Stomach (tissue), 9 donors: Measurements from ENCODE around the gene CHAT. TPM values are rescaled to one million over a fixed set of nuclear protein-coding genes. Genes with fewer than 3 reads are reported as not detected.

Experiments
- DNase-seq, 2 donors: peaks; one replicate each; pipeline versions ENCODE4 v3.0.0 to v3.0.0-alpha.2; 2013 to 2019
- H3K27ac ChIP-seq, 5 donors: fragments of 200-600 bp in 4 of 5; sonication (generic) in 4 of 5; one replicate each; pipeline ENCODE4 v1.5.1; 2013 to 2019; ENCODE audit warnings: mild to moderate bottlenecking in 1 of 5, moderate library complexity in 1 of 5
- H3K27me3 ChIP-seq, 3 donors: fragments of 200-600 bp; sonication (generic); one replicate each; pipeline ENCODE4 v1.5.1; 2017 to 2019; ENCODE audit warnings: mixed run types in 1 of 3
- H3K36me3 ChIP-seq, 4 donors: fragments of 200-600 bp; sonication (generic); 1 replicate in 3 of 4; 2 replicates in 1 of 4; pipeline ENCODE4 v1.5.1; 2016 to 2019
- H3K4me1 ChIP-seq, 4 donors: fragments of 200-600 bp; sonication (generic); one replicate each; pipeline ENCODE4 v1.5.1; 2016 to 2019
- H3K4me3 ChIP-seq, 4 donors: fragments of 200-600 bp; sonication (generic) in 3 of 4; one replicate each; pipeline ENCODE4 v1.5.1; 2016 to 2019; ENCODE audit warnings: mild to moderate bottlenecking in 1 of 4
- H3K9me3 ChIP-seq, 4 donors: fragments of 200-600 bp; sonication (generic); one replicate each; pipeline ENCODE4 v1.5.1; 2016 to 2019
- CTCF ChIP-seq, 7 experiments: fragments of 450-650 bp in 4 of 7; fragments of 200-600 bp in 3 of 7; sonication (generic) in 3 of 7; IDR thresholded peaks; one replicate each; pipeline ENCODE4 v1.5.1; 2016 to 2019; ENCODE audit warnings: antibody characterized with exemption in 7 of 7, control low read depth in 2 of 7, mild to moderate bottlenecking in 1 of 7
- EP300 ChIP-seq: sonication (generic); formaldehyde crosslinking; IDR thresholded peaks from one replicate; pipeline ENCODE4 v1.6.1; 2017; ENCODE audit warnings: antibody characterized with exemption
- POLR2A ChIP-seq, 4 donors: fragments of 450-650 bp; IDR thresholded peaks; one replicate each; pipeline ENCODE4 v1.6.1; 2016; ENCODE audit warnings: antibody characterized with exemption in 4 of 4, control low read depth in 2 of 4, mild to moderate bottlenecking in 1 of 4, moderate library complexity in 1 of 4
- POLR2AphosphoS5 ChIP-seq, 3 donors: sonication (generic); formaldehyde crosslinking; IDR thresholded peaks; one replicate each; pipeline ENCODE4 v1.6.1; 2016; ENCODE audit warnings: antibody characterized with exemption in 3 of 3
- WGBS, 5 donors: extraction: QIAGEN DNeasy Blood & Tissue Kit in 3 of 5; methylation state at CpG; one replicate each; pipeline versions ENCODE4 v1.1.5 to v1.1.7; 2013 to 2018; 5-methylcytosine and 5-hydroxymethylcytosine counted together
- intact Hi-C: fragments of 100-400 bp; cut with DNase I; formaldehyde crosslinking; loops from one replicate; pipeline ENCODE4 v1.15.1; 2023; ENCODE audit warnings: low total_unique reads
- polyA plus RNA-seq, 3 donors: library from polyadenylated mRNA; stranded (reverse); fragments of 200-250 nt; gene quantifications; one replicate each; pipeline ENCODE4 v1.2.3, GENCODE V29; 2013
- total RNA-seq, 5 donors: library from RNA; depleted of rRNA; stranded (reverse); fragments of >200 nt; gene quantifications; one replicate each; pipeline versions ENCODE4 v1.1.0 to v1.2.3, GENCODE V29; 2014 to 2016
- donor health status: healthy with polysubstance abuse.
- donor health status: Bipolar disorder and iron deficiency.
- donor health status: healthy.

Gene CHAT
- total and polyA plus RNA-seq, 8 donors, result 8.7 TPM; not detected in 7

- no peak for DNase-seq
- intact Hi-C loops, result no loop called here
- Histone ChIP-seq H3K27me3 (peaks cover 0 to 62% (median 0%) of the 10 kb centered on the region in 3 donors), H3K36me3 (no peaks in the 10 kb centered on the region), H3K9me3 (peaks cover 0 to 13% (median 6%) of the 10 kb centered on the region in 4 donors), H3K27ac (no peak overlapping the region), H3K4me3 (no peak overlapping the region), H3K4me1 (no peaks in the 10 kb centered on the region)
- WGBS, 5 donors, result 45 to 58% (median 55%) methylated on average over 3 to 5 of the region's 5 CpGs
- TF ChIP-seq CTCF (IDR thresholded peaks at IDR 0.05), result no peak
- no peak for TF ChIP-seq EP300
- no peak for TF ChIP-seq POLR2A (IDR thresholded peaks at IDR 0.05)
- no peak for TF ChIP-seq POLR2AphosphoS5 (IDR thresholded peaks at IDR 0.05)
Measured at GRCh38 chr10:49654036-49654693, 40.3 kb downstream of the CHAT start.

DNA sequence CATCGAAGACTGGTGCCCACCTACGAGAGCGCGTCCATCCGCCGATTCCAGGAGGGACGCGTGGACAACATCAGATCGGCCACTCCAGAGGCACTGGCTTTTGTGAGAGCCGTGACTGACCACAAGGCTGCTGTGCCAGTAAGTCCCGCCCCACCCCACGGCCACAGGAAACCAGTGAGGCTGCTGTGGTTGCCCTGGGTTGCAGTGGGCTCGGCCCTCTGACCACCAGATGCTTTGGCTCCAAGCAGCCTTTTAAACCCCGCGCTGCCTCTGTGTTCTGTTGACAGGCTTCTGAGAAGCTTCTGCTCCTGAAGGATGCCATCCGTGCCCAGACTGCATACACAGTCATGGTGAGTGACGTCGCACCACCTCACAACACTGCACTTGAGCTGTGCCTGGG lies 41.3 kb downstream of the CHAT start:
- intact Hi-C loops, result no loop called here
- Histone ChIP-seq H3K27me3 (peaks cover 0 to 59% (median 0%) of the 10 kb centered on the region in 3 donors), H3K4me3 (no peak overlapping the region), H3K4me1 (no peaks in the 10 kb centered on the region), H3K27ac (no peak overlapping the region), H3K9me3 (peaks cover 0 to 22% (median 16%) of the 10 kb centered on the region in 4 donors), H3K36me3 (no peaks in the 10 kb centered on the region)
- DNase-seq, result peak in 1 of 2 donors; percentile 17
- no peak for TF ChIP-seq POLR2A (IDR thresholded peaks at IDR 0.05)
- no peak for TF ChIP-seq EP300
- 81 to 87% (median 85%) methylated on average over 18 of the region's 18 CpGs for WGBS, 5 donors

DNA sequence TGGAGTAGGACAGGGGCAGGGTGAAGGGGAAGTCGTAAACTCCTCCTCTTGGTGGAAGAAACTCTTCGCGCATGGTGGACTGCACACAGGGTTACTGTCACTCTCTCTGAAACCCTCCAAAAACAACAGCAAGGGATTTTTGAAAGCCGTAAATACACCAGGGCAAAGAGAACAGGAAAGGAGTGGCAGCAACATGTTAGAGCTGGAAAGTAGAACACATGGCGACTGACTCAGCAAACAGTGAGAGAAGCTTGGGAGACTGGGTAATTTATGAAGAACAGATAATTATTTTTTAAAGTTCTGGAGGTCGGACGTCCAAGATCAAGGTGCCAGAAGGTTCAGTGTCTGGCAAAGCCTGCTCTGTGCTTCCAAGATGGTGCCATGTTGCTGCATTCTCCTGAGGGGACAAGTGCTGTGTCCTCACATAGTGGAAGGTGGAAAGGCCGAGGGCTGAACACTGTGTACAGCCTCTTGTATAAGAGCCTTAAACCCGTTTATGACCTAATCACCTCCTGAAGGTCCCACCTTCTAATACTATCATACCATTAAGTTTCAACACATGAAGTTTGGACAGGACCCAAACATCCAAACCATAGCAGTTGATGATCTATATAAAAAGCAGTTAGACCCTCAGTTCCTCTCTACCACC lies 43.1 kb downstream of the CHAT start:
- H3K36me3 ChIP-seq, result no peaks in the 10 kb centered on the region
- TF ChIP-seq POLR2A (IDR thresholded peaks at IDR 0.05) (no peak), EP300 (no peak), CTCF (IDR thresholded peaks at IDR 0.05) (no peak), POLR2AphosphoS5 (IDR thresholded peaks at IDR 0.05) (no peak)
- H3K4me3 ChIP-seq, result no peak overlapping the region
- intact Hi-C loops, result no loop called here
- H3K27ac ChIP-seq, result no peak overlapping the region
- peaks cover 0 to 41% (median 0%) of the 10 kb centered on the region in 3 donors for H3K27me3 ChIP-seq
- DNase-seq, result no peak
- no peaks in the 10 kb centered on the region for H3K4me1 ChIP-seq
- peaks cover 0 to 27% (median 18%) of the 10 kb centered on the region in 4 donors for H3K9me3 ChIP-seq
- 78 to 86% (median 83%) methylated on average over 9 of the region's 9 CpGs for WGBS, 5 donors

GRCh38 chr10:49657606-49658005 lies 43.8 kb downstream of the CHAT start:
- peaks cover 0 to 35% (median 0%) of the 10 kb centered on the region in 3 donors for H3K27me3 ChIP-seq
- H3K27ac ChIP-seq, result no peak overlapping the region
- H3K4me3 ChIP-seq, result no peak overlapping the region
- H3K4me1 ChIP-seq, result no peaks in the 10 kb centered on the region
- no peaks in the 10 kb centered on the region for H3K36me3 ChIP-seq
- no peak for TF ChIP-seq CTCF (IDR thresholded peaks at IDR 0.05)
- no peak for TF ChIP-seq POLR2AphosphoS5 (IDR thresholded peaks at IDR 0.05)
- no peak for TF ChIP-seq POLR2A (IDR thresholded peaks at IDR 0.05)
- no peak for TF ChIP-seq EP300
- H3K9me3 ChIP-seq, result peaks cover 0 to 27% (median 18%) of the 10 kb centered on the region in 4 donors
- 81 to 89% (median 83%) methylated on average over 1 of the region's 1 CpG for WGBS, 5 donors
- DNase-seq, result no peak
- intact Hi-C loops, result no loop called here
